HFF-Myc (cell line): ENCODE results near the gene KRT35.

Experiments
- DNase-seq: peaks from one replicate; pipeline ENCODE4 v3.0.0-alpha.2; 2011; ENCODE audit warnings: low read depth; ENCODE audit errors: extremely low read depth
- H3K4me3 ChIP-seq: replicated peaks from 2 replicates; pipeline ENCODE4 v1.5.1; 2011; ENCODE audit warnings: low read depth, mild to moderate bottlenecking, control low read depth, low read length
- CTCF ChIP-seq: IDR thresholded peaks from 2 replicates; pipeline ENCODE4 v1.5.1; 2012; ENCODE audit warnings: mild to moderate bottlenecking, low read depth, low read length, control low read depth; ENCODE audit errors: missing control alignments

Gene KRT35

GRCh38 chr17:41504246-41504977, 23.5 kb upstream of the KRT35 start:
- DNase-seq: no peak
- no peak for TF ChIP-seq CTCF
- H3K4me3 ChIP-seq: no peak overlapping the region

- TF ChIP-seq CTCF: no peak
- no peak for DNase-seq
- H3K4me3 ChIP-seq: no peak overlapping the region
Measured at GRCh38 chr17:41503202-41503601, 22.3 kb upstream of the KRT35 start.

GRCh38 chr17:41500131-41500911, 19.4 kb upstream of the KRT35 start:
- no peak for TF ChIP-seq CTCF
- no peak overlapping the region for H3K4me3 ChIP-seq
- DNase-seq: peak; percentile 33

GRCh38 chr17:41499714-41500113, 18.8 kb upstream of the KRT35 start:
- TF ChIP-seq CTCF: no peak
- H3K4me3 ChIP-seq: no peak overlapping the region
- no peak for DNase-seq

GRCh38 chr17:41498276-41498675, 17.3 kb upstream of the KRT35 start:
- H3K4me3 ChIP-seq: no peak overlapping the region
- no peak for TF ChIP-seq CTCF
- DNase-seq: no peak

- no peak overlapping the region for H3K4me3 ChIP-seq
- TF ChIP-seq CTCF: peak; percentile 84
- DNase-seq: peak; percentile 56
Measured at GRCh38 chr17:41496803-41497484, 16.0 kb upstream of the KRT35 start.
